HG02759 (cell line): ENCODE data around the gene NEK10.

Source experiments
- ATAC-seq: cut with Tn5 transposase; IDR thresholded peaks from one replicate; pipeline ENCODE4 v1.9.1; 2021; ENCODE audit warnings: mild to moderate bottlenecking, moderate library complexity; ENCODE audit not compliant: unreplicated experiment

The NEK10 gene

GRCh38 chr3:27076815-27077630 lies 292.2 kb downstream of the NEK10 start:
- ATAC-seq = no peak

GRCh38 chr3:27074914-27075313 lies 294.3 kb downstream of the NEK10 start:
- ATAC-seq = no peak

GRCh38 chr3:27073912-27074311 lies 295.3 kb downstream of the NEK10 start:
- no peak for ATAC-seq

GRCh38 chr3:27072810-27073651 lies 296.2 kb downstream of the NEK10 start:
- ATAC-seq = no peak

- ATAC-seq = no peak
Measured at GRCh38 chr3:27060336-27060735, 308.8 kb downstream of the NEK10 start.
